GM12878 (cell line): ENCODE data around the gene NDUFC2.

Experiments used
- ATF3 ChIP-seq: IDR thresholded peaks from 2 replicates; pipeline ENCODE4 v1.6.1; 2011; ENCODE audit warnings: low read depth, mild to moderate bottlenecking, low read length, moderate library complexity, borderline replicate concordance; ENCODE audit errors: extremely low read depth
- PBX3 ChIP-seq: IDR thresholded peaks from 2 replicates; pipeline ENCODE4 v1.6.1; 2011; ENCODE audit warnings: mild to moderate bottlenecking, low read depth, low read length, moderate library complexity; ENCODE audit not compliant: insufficient replicate concordance
- ZNF217 ChIP-seq: fragments of 450-650 bp; IDR thresholded peaks from 2 replicates; pipeline ENCODE4 v1.6.1; 2017; ENCODE audit warnings: antibody characterized with exemption, mild to moderate bottlenecking

GRCh38 chr11:78069465-78069864 lies 10.2 kb downstream of the NDUFC2 start:
- TF ChIP-seq PBX3 (no peak), ATF3 (no peak), ZNF217 (no peak)
